Measurements from ENCODE around the gene MYO6.
"Not testable (repeated sequence)": the region's sequence is repeated elsewhere in the genome, so short reads cannot be mapped to it uniquely, and the experiment has no call there.

DNA sequence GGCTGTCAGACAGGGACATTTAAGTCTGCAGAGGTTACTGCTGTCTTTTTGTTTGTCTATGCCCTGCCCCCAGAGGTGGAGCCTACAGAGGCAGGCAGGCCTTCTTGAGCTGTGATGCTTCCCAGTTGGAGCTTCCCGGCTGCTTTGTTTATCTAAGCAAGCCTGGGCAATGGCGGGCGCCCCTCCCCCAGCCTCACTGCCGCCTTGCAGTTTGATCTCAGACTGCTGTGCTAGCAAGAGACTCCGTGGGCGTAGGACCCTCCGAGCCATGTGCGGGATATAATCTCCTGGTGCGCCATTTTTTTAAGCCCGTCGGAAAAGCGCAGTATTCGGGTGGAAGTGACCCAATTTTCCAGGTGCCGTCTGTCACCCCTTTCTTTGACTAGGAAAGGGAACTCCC lies 156.1 kb downstream of the MYO6 start:
- not testable (repeated sequence) for TF ChIP-seq PPARA (CRISPR knock-in tag; IDR thresholded peaks at IDR 0.05; ENCODE audit: borderline replicate concordance); ZFP30 (CRISPR knock-in tag; IDR thresholded peaks at IDR 0.05); SNAI2 (CRISPR knock-in tag; IDR thresholded peaks at IDR 0.05); ZNF8 (CRISPR knock-in tag; IDR thresholded peaks at IDR 0.05); TCF4 (CRISPR knock-in tag; IDR thresholded peaks at IDR 0.05; ENCODE audit: borderline replicate concordance); ZNF70 (CRISPR knock-in tag; IDR thresholded peaks at IDR 0.05); ARNTL (CRISPR knock-in tag; IDR thresholded peaks at IDR 0.05; ENCODE audit: borderline replicate concordance, low read depth); ISL1 (CRISPR knock-in tag; IDR thresholded peaks at IDR 0.05); GLIS3 (CRISPR knock-in tag; IDR thresholded peaks at IDR 0.05); ZFP3 (CRISPR knock-in tag; IDR thresholded peaks at IDR 0.05); BACH2 (CRISPR knock-in tag; IDR thresholded peaks at IDR 0.05; ENCODE audit: borderline replicate concordance)
- TF ChIP-seq, protein P1, sequence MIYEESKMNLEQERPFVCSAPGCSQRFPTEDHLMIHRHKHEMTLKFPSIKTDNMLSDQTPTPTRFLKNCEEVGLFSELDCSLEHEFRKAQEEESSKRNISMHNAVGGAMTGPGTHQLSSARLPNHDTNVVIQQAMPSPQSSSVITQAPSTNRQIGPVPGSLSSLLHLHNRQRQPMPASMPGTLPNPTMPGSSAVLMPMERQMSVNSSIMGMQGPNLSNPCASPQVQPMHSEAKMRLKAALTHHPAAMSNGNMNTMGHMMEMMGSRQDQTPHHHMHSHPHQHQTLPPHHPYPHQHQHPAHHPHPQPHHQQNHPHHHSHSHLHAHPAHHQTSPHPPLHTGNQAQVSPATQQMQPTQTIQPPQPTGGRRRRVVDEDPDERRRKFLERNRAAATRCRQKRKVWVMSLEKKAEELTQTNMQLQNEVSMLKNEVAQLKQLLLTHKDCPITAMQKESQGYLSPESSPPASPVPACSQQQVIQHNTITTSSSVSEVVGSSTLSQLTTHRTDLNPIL (CRISPR knock-in tag; IDR thresholded peaks at IDR 0.05; ENCODE audit: low read depth), result not testable (repeated sequence)
- TF ChIP-seq, protein P2, sequence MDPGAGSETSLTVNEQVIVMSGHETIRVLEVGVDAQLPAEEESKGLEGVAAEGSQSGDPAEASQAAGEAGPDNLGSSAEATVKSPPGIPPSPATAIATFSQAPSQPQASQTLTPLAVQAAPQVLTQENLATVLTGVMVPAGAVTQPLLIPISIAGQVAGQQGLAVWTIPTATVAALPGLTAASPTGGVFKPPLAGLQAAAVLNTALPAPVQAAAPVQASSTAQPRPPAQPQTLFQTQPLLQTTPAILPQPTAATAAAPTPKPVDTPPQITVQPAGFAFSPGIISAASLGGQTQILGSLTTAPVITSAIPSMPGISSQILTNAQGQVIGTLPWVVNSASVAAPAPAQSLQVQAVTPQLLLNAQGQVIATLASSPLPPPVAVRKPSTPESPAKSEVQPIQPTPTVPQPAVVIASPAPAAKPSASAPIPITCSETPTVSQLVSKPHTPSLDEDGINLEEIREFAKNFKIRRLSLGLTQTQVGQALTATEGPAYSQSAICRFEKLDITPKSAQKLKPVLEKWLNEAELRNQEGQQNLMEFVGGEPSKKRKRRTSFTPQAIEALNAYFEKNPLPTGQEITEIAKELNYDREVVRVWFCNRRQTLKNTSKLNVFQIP (CRISPR knock-in tag; IDR thresholded peaks at IDR 0.05; ENCODE audit: borderline replicate concordance, low read depth), result not testable (repeated sequence)
